GM21786 (cell line): Measurements from ENCODE around the gene KCTD1.

Experiments used
- ATAC-seq: cut with Tn5 transposase; IDR thresholded peaks from one replicate; pipeline ENCODE4 v1.9.1; 2021; ENCODE audit not compliant: unreplicated experiment

The KCTD1 gene

GRCh38 chr18:26524002-26524401, 24.4 kb downstream of the KCTD1 start:
- ATAC-seq: no peak

GRCh38 chr18:26521617-26522016, 26.7 kb downstream of the KCTD1 start:
- no peak for ATAC-seq

GRCh38 chr18:26520974-26521373, 27.4 kb downstream of the KCTD1 start:
- no peak for ATAC-seq

GRCh38 chr18:26519114-26519513, 29.2 kb downstream of the KCTD1 start:
- no peak for ATAC-seq

- no peak for ATAC-seq
These were observed 31.4 kb downstream of the KCTD1 start for GRCh38 chr18:26516964-26517363.

- no peak for ATAC-seq
These were observed 32.5 kb downstream of the KCTD1 start for GRCh38 chr18:26515643-26516487.

- ATAC-seq: no peak
These were observed 36.8 kb downstream of the KCTD1 start for GRCh38 chr18:26511339-26512071.

GRCh38 chr18:26510337-26510736, 38.0 kb downstream of the KCTD1 start:
- no peak for ATAC-seq

GRCh38 chr18:26506012-26506411, 42.3 kb downstream of the KCTD1 start:
- no peak for ATAC-seq

GRCh38 chr18:26504831-26505230, 43.5 kb downstream of the KCTD1 start:
- ATAC-seq: no peak

- no peak for ATAC-seq
These were observed 45.0 kb downstream of the KCTD1 start for GRCh38 chr18:26503382-26503781.

- no peak for ATAC-seq
These were observed 45.5 kb downstream of the KCTD1 start for GRCh38 chr18:26502823-26503222.

- no peak for ATAC-seq
These were observed 50.5 kb downstream of the KCTD1 start for GRCh38 chr18:26497866-26498265.

GRCh38 chr18:26496528-26496927, 51.8 kb downstream of the KCTD1 start:
- ATAC-seq: no peak

GRCh38 chr18:26495287-26495686, 53.1 kb downstream of the KCTD1 start:
- ATAC-seq: no peak

GRCh38 chr18:26493021-26493420, 55.3 kb downstream of the KCTD1 start:
- no peak for ATAC-seq

GRCh38 chr18:26491194-26491816, 57.0 kb downstream of the KCTD1 start:
- ATAC-seq: no peak

GRCh38 chr18:26489881-26490280, 58.5 kb downstream of the KCTD1 start:
- no peak for ATAC-seq

GRCh38 chr18:26489191-26489590, 59.2 kb downstream of the KCTD1 start:
- ATAC-seq: no peak

GRCh38 chr18:26488417-26489009, 59.8 kb downstream of the KCTD1 start:
- no peak for ATAC-seq

GRCh38 chr18:26487437-26487836, 60.9 kb downstream of the KCTD1 start:
- peak; percentile 74 for ATAC-seq
